AG20443 (cell line): ENCODE data around the gene NDUFAF3.

Source experiments
- DNase-seq: peaks from one replicate; pipeline ENCODE4 v3.0.0; 2012; ENCODE audit warnings: low spot score, mixed read lengths

Gene NDUFAF3

GRCh38 chr3:49017971-49018706 is 3.8 kb upstream of the NDUFAF3 start, which contains the start of gene DALRD3:
DALRD3 (minus strand) TSS chr3:49018580; CDS start chr3:49018564, 16 bp downstream.
- DNase-seq = peak; percentile 73

GRCh38 chr3:49018707-49019006 is 3.3 kb upstream of the NDUFAF3 start:
- no peak for DNase-seq

GRCh38 chr3:49019941-49020329 is 2.0 kb upstream of the NDUFAF3 start:
- no peak for DNase-seq

- peak; percentile 26 for DNase-seq
Measured at GRCh38 chr3:49020330-49021212, 1.4 kb upstream of the NDUFAF3 start.

- DNase-seq = peak; percentile 98
Measured at GRCh38 chr3:49021213-49021812, 608 bp upstream of the NDUFAF3 start.

- no peak for DNase-seq
Measured at GRCh38 chr3:49022688-49023171, 809 bp downstream of the NDUFAF3 start.

- no peak for DNase-seq
Measured at GRCh38 chr3:49023775-49024174, 1.9 kb downstream of the NDUFAF3 start.

GRCh38 chr3:49024449-49024848 is 2.5 kb downstream of the NDUFAF3 start:
- no peak for DNase-seq

- no peak for DNase-seq
Measured at GRCh38 chr3:49025005-49025792, 3.3 kb downstream of the NDUFAF3 start.

GRCh38 chr3:49025793-49026520 is 4.0 kb downstream of the NDUFAF3 start:
- DNase-seq = no peak

GRCh38 chr3:49026536-49026935 is 4.6 kb downstream of the NDUFAF3 start:
- no peak for DNase-seq

GRCh38 chr3:49027634-49028033 is 5.7 kb downstream of the NDUFAF3 start:
- no peak for DNase-seq

- no peak for DNase-seq
Measured at GRCh38 chr3:49028298-49028672, 6.4 kb downstream of the NDUFAF3 start.

- DNase-seq = peak; percentile 96
Measured at GRCh38 chr3:49028673-49029562, 7.0 kb downstream of the NDUFAF3 start, which contains the start of gene IMPDH2. IMPDH2 (minus strand) TSS chr3:49029398; CDS start chr3:49029350, 48 bp downstream.

GRCh38 chr3:49029563-49029884 is 7.6 kb downstream of the NDUFAF3 start:
- DNase-seq = no peak

GRCh38 chr3:49030321-49030720 is 8.4 kb downstream of the NDUFAF3 start:
- no peak for DNase-seq

GRCh38 chr3:49032646-49033304 is 10.9 kb downstream of the NDUFAF3 start:
- DNase-seq = no peak

GRCh38 chr3:49034650-49035049 is 12.7 kb downstream of the NDUFAF3 start:
- DNase-seq = no peak

- DNase-seq = no peak
Measured at GRCh38 chr3:49035281-49035680, 13.4 kb downstream of the NDUFAF3 start.

GRCh38 chr3:49053543-49053942 is 31.6 kb downstream of the NDUFAF3 start:
- no peak for DNase-seq
